ENCODE results near the gene RTN4R.
A peak's percentile ranks its signal among the peaks of the same experiment; 100 is the strongest.
"Not testable (repeated sequence)": the region's sequence is repeated elsewhere in the genome, so short reads cannot be mapped to it uniquely, and the experiment has no call there.

Gene RTN4R

DNA sequence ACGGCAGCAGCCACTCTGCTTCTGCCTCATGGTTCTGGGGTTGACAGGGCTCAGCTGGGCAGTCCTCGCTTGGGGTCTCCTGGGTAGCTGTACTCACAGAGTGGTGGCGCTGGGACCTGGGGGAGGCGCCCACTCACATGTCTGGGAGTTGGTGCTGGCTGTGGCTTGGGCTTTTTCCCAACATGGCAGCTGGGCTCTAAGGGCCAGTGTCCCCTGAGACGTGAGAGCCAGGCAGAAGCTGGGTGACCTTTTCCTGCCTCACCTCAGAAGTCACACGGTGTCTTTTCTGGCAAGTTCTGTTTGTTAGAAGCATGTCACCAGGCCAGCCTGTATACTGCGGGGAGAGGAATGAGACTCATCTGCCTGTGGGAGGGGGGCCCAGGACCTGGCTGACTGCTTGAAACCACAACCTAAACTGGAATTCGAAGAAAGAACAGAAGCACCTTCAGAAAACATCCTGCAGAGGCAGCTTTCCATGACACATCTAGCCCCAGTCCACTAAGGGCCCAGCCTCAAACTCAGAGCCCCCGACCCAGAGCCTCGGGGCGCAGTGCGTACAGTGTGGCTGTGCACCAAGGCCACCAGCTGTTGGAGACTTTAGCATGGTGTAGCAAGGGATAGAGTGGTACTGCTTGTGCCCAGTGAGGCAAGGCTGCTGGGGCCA lies 37.2 kb upstream of the RTN4R start:
- not testable (repeated sequence) for DNase-seq

DNA sequence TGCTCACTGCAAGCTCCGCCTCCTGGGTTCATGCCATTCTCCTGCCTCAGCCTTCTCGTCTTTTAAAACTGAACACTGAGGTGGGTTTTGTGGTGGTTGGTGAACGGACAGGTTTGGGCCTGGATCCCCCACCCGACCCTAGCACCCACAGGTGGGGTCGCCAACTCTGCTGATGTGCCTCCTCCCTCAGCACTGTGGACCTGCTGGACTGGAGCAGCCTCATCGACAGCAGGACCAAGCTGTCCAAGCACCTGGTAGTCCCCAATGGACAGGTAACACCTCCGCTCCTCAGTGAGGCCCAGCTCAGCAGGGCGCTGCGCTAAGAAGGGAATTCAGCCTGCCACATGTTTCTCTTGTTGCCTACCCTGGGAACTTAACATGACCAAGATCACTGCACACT lies 36.5 kb upstream of the RTN4R start:
- DNase-seq, result no peak

DNA sequence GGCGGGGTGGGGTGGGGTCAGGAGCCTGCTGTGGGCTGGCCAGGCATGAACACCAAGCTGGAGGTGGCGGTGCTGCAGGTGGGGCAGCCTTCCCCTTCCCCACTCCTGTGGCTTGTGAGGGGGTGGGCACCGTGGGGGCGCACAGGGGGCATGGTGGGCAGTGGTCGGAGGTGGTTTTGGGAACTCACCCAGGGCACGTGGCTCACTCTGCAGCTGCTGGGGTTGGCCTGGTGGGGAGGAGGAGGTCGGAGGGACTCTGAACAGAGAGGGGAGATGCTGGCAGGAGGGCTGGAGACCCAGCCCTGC lies 35.1 kb upstream of the RTN4R start:
- DNase-seq, result not testable (repeated sequence)

DNA sequence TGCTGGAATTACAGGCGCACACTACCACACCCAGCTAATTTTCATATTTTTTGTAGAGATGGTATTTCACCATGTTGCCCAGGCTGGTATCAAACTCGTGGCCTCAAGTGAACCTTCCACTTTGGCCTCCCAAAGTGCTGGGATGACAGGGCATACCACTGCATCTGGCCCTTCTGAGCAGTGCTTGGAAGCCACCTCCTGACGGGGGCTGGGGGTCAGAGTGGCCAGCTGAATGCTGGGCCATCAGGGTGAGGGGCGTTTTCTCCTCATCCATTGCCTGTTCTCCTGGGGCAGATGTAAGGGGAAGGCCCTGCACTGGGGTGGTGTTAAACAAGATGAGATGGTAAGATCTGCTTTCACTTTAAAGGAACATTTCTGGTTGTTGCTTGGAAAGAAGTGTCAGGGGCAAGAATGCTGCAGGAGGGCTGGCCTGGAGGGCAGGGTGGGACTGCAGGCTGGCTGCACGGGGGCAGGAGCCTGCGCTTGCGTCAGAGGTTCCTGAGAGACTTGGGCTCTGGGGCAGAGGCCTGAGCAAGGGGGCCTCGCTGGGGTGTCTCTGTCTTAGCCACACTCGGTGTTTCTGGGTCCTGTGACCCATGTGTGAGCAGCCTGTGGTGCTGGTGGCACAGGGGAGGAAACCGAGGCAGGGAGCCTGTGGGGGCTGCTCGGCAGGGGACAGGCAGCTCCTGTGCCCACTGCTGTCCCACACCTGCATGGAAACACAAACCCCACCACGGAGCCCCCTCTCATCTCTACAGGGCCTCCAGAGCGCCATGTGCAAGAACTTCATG lies 34.5 kb upstream of the RTN4R start:
- no peak for DNase-seq

DNA sequence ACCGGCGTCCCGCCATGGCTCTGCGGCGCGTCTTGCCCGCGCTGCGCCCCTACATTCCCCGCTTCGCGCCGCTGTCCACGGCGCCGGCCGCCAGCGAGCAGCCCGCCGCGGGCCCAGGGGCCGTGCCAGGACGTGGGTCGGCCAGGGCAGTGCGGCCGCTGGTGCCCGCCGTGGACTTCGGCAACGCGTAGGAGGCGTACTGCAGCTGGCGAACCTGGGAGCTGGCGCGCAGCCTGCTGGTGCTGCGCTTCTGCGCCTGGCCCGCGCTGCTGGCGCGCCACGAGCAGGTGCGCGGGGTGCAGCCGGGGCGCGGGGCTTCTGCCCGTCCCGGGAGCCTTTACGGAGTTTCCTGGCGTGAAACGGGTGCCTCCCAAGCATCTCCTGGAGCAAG lies 31.6 kb upstream of the RTN4R start:
- DNase-seq, result no peak

DNA sequence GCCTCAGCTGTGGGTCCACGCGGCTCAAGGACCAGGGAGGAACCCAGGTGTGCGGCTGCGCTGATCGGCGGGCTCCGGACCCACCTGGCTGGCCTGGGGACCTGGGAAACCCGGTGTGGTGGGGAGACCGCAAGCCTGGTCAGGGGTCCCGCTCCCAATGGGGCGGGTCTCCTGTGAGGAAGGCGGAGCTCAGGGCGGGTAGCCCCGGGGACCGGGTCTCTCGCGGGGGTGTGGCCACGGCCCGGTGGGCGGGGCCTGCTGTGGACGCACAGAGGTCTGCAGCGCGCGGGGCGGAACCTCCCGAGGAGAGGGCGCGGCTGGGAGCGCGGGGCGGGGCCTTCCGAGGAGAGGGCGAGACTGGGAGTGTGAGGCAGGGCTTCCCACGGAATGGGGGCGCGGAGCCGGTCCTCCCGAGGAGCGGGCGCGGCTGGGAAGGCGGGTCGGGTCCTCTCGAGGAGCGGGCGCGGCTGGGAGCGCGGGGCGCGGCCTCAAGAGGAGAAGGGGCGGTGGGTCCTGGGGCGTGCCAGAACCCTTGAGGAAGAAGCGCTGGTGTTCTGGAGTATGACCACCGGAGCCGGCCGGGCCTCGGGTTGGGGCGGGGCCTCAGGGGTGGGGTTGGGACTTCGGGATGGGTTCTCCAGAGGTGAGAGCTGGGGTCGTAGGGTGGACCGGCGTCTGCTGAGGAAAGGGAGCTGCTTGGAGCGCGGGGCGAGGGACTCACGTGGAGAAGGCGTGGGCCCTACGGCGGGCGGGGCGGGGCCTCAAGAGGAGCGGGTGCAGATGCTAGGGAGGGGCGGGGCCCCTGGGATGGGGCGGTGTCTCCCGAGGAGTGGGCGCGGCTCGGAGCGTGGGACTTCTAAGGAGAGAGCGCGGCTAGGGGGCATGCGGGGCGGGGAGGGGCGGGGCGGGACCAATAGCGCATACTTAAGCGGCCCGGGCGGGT lies 31.0 kb upstream of the RTN4R start:
- peak; percentile 95 for DNase-seq

DNA sequence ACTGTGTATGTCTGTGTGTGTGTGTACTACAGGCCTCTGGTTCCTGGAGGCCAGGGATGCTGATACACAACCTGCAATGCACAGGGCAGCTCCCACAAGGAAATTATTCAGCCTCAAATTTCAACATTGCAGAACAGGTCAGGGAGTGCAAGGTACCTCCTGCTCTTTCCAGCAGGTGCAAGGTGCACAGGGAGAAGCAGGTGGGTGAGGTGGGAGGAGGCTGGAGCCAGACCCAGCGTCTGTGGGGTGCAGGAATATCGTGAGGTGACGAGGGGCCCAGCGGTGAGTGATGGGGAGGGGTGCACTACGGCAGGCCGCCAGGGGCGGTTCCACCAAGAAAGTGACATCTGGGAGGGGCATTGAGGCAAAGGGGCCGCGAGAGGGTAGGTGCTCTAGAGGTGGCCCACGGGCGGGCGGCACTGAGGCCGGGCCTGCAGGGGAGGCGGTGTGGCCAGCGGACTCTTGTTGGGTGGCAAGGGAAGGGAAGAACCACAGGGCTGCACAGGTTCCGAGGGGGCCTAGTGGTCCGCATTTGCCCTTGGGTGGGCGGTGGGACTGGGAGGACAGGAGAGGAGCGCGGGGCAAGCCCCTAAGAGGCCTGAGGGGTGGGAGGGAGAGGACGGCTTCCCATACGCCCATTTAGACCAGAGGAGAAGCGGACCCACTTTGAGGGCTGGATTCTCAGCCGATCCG lies 30.1 kb upstream of the RTN4R start:
- DNase-seq, result no peak

DNA sequence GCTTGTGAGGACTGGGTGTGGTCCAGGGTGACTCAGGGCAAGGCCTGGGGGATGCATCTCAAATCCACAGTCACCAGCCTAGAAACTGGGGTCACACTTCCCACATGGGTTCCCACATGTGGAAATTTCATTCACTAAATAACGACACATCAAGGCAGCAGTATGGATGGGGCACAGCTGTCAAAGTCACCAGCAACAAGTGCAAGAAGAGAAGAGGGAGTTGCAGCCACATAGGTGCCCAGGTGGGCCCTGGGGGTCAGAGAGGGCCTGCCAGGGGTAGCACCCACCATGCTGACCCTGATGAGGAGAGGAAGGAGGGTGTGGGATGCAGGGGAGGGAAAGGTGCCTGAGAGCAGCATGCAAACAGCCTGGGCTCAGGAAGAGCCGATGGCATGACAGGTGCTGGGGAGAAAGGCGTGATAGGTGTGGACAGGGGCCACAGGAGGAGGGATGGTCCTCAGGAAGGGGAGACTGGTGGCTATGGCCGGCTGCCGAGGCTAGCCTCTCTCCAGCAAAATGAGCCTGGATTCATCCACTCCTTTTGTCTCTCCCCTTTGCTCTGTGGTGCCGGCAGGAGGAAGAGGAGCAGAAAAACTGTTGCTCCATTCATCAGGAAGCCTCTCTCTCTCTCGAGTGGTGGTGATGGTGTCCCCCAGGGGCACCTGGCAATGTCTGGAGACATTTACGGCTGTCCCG lies 29.4 kb upstream of the RTN4R start:
- no peak for DNase-seq

DNA sequence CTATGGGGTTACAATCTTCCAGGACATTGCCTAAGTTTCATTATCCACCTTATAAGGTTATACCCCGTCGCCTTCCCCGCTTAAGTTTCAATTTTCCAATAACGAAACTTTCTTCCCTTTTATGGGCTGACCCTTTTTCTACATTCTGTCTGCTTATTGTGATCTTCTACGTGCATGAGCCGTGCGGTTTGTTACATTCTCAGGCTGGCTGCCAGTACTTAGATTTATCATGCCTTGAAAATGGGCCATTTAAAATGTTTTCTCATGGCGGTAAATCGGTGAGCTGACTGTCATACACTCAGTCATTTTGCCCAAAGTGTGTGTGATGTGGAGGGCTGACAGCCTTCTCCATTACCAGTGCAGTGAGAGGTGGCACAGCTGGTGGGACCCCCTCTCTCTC lies 28.5 kb upstream of the RTN4R start:
- DNase-seq, result no peak

DNA sequence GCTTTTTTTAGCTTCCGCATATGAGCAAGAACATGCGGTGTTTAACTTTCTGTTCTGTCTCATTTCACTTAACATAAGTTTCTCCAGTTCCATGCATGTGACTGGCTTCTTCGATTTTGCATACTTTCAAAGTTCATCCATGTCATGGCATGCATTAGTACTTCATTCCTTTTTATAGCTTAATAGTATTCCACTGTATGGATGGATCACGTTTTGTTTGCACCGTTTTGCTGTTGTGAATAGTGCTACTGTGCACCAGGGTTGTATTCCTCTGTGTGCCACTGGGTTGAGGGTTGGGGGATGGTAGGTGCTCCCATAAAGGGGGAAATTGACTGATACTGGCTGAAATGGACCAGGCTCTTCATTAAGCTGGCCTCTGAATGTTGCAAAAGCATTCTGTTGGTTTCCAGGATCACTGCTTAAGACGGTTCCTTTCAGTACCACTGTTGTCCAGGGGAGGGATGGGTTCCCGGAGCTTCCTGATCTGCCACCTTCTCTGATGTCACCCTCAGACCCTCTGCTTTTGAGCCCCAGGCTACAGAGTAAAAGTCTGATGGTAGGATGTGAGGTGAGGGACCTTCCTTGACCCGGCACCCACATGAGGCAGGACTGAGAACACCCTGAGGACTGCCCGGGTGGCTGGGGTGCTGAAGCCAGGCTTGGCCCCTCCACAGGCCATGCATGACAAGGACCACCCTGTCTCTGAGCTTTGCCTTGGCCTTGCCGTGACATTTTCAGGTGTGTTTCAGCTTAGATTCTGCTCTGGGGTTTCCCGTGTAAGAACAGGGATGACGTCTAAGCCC lies 27.3 kb upstream of the RTN4R start:
- no peak for DNase-seq

DNA sequence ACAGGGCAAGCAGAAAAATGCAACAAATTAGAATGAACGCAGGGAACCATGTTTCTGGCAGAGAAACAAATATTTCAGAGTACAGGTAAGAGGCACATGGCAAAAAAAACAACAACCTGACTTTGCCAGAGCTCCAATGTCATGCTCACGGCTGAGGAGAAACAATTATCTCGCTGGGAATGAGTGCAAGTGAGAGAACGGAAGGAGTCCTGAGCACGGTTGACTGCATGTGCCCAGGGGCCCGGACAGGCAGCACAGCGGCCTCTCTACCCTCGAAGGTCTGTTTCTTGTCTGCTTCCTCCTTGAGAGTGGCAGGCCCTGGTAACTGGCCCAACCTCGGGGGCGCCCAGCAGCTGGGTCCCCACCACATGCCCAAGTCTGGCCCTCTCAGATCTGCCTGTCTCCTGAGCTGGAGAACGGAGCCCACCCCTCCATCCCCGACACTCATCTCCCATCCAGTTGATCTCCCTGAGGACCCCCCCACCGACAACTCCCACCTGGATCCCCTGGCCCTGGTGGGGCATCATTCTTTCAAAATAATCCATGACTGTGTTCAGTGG lies 24.6 kb upstream of the RTN4R start:
- DNase-seq, result no peak

DNA sequence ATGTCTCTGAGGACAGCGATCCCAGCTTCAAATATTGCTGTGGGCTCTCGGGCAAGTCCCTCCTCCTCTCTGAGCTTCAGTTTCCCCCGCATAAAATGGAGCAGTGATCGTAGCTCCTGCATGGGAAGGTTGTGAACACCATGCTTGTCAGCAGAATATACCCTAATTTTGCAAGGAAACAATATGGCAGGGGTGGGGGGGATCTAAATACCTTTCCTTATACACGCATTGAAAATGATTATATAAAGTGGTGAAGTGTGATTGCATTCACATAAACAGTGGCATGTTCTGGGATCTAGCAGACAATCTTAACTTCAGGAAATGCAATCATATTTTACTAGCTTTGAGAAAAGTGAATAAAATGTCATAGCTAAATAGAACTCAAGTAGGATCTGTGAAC lies 24.0 kb upstream of the RTN4R start:
- no peak for DNase-seq

DNA sequence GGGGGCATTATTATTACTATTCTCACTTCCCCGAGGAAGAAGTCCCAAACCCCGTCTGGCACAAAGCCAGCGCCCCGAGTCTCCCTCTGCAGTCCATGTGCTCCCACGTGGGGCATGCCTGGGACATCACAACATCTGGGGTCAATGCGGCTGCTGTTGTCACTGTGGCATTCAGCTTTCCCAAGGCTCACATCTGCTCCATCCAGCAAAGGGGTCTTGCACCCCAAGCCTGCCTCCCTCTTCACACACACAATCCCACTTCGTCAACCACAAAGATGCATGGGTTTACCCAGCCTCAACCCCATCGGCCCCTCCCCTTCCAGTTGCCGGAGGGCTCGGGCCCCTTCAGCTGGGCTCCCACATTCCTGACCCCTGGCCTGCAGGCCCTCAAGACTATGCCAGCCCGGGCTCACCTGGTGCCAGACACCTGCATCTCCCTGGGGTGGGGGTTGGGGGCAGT lies 23.5 kb upstream of the RTN4R start:
- no peak for DNase-seq

DNA sequence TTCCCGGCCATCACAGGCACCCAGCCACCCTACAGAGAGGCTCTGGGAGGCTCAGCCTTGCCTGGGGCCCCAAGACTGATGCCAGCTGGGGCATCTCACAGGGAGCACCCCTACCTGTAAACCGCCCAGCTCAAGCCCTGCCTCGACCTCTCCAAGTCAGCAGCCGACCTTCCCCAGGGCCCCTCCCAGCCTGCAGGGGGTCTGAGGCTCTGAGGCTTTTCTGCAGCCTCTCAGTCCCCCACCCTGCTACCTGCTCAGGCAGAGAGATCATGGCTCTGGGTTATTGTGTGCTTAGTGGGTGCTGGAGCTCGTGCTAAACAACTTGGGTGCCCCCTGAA lies 23.1 kb upstream of the RTN4R start:
- DNase-seq, result no peak

DNA sequence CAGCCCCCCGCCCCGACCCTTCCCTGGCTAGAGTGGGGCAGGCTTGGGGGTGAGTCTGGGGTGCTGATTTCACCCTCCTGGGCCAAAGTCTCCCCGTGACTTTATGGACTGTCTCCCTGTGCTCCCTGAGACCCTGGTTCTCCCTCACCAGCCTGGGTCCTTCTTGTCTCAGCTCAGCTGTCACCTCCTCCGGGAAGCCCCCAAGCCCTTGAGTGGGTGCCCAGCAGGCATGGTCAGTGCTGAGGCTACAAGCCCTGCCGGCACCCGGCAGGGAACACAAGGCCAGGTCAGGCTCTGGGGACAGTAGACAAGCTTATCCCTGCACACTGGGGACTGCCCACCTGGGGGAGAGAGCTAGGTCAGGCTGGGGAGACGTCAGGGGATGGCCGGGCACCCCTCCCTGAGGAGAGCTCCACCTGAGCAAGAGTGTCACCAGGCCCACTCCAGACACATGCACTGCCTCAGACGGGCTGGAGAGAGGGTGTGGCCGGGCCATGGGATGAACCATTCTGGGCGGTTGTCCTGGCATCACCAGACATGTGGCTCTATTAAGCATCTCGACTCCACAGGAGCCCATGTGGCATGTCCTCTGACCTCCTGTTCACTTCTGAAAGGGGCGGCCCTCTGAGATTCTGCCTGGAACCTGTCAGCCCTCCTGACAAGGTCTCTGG lies 22.6 kb upstream of the RTN4R start:
- DNase-seq, result no peak

DNA sequence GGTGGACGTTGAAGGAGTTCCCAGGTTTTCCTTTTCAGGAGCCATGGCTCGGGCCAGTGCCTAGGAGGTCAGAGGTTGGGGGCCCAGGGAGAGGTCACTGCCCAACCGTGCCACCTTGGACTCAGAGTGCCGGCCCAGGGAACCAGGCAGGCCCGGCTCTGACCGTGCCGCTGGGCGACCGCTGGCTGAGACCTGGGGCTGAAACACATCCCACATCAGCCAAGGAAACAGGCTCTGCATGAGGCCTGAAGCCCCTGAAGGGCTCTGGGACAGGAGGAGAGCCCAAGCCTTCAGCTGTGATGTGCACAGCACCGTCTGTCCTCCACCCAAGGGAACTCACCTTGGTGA lies 21.9 kb upstream of the RTN4R start:
- no peak for DNase-seq

DNA sequence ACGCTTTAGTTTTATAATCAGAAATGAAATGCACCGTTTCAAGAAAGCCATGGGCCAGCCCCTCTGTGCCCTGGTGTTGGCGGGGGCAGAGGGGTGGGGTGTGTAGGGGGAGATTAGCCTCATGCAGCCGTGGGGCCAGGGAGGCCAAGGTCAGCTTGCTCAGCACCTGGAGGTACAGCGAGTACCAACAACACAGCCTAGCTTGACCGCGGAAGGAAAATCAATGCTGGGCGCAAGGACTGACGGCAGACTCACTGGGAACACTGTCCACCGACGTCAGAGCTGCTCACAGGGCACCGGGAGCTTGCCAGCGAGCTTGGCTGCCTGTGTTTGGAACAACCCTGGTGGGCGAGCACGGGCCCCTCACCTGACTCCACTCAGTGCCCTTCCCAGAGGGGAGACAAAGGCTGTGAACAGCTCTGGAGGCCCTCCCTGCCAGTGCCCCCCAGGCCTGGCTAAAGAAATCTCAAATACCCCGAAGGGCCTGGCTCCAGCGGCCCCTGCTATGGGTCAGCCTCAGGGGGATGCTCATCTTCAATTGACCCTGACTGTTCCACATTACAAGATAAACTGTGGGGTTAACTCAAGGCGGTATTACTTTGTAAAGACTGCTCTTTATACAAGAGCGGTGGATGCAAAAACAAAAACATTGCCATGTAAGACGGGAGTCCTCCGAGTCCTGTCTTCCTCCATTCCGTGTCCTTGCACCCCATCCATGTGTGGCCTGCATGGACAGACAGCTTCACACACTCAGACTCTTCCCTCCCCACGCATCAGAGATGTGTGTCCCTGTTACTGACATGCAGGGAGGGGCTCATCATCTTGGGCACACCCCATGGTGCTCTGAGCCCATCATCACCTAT lies 21.3 kb upstream of the RTN4R start:
- DNase-seq, result not testable (repeated sequence)

DNA sequence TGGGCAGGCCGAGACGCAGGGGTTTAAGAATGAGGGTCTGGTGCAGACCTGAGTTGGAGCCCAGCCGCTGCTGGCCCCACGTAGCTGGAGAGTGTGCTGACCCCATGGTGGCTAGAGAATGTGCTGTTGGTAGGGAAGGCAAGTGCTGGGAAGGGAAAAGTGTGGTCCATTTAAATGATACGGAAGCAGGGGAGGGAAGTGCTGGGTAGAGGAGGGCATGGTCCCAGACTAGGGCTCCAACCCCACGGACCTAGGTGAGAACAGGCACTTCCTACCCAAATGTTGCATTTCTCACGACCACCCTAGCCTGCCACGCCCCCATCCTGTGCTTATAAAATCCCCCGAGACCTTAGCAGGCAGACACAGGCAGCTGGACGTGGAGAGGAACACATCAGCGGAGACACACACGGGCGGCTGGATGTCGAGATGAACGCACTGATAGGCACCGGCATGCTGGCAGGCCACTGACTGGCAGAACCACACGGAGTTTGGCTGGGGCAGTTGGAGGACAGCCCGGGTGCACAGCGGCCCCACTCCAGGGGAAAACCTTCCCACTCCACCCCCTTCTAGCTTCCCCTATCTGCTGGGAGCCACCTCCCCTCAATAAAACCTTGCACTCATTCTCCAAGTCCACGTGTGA lies 18.8 kb upstream of the RTN4R start:
- not testable (repeated sequence) for DNase-seq

DNA sequence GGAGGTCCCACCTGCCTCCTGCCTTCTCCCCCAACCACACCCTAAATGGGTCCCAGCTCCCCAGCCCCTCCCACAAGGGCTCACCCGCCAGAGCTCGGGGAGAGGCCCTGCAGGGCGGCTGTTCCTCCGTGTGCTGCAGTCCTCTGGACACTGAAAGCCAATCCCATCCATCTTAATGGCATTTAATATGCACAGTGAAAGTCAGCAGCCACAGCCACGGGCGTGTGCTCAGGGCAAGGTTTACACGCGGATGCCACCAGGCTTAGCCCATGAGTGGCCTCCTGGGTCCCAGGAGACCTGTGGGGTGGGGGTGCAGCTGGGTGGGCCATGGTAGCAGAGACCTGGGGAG lies 18.2 kb upstream of the RTN4R start:
- not testable (repeated sequence) for DNase-seq

All from CD4-positive, alpha-beta T cell treated with Interleukin-21 for 1 hour (primary cell).